A673 (cell line): Measurements from ENCODE around the gene SYT13. TPM values are rescaled to one million over a fixed set of nuclear protein-coding genes. Genes with fewer than 3 reads are reported as not detected.
A peak's percentile ranks its signal among the peaks of the same experiment; 100 is the strongest.

ENCODE experiments used
- BruUV-seq: library from RNA; stranded (reverse); fragments of 400-500 nt; replicated peaks from 2 replicates; lab custom pipeline; 2021; lab: Mats Ljungman, UMichigan
- CTCF ChIA-PET: fragments of 300-600 bp; sonication (Branson Sonifier 250); formaldehyde crosslinking; loops from one replicate; lab custom pipeline; 2022; ENCODE audit warnings: antibody characterized with exemption; lab: Charles Lee
- POLR2A ChIA-PET: fragments of 300-600 bp; sonication (Branson Sonifier 250); formaldehyde crosslinking; loops from one replicate; lab custom pipeline; 2022; ENCODE audit warnings: antibody characterized with exemption; ENCODE audit not compliant: low non-redundant PET; lab: Charles Lee
- DNase-seq: peaks from one replicate; pipeline ENCODE4 v3.0.0-alpha.2; 2015; ENCODE audit warnings: low spot score
- H3K27ac ChIP-seq: fragments of 200-600 bp; sonication (generic); 2 replicates; pipeline ENCODE4 v1.5.1; 2016; ENCODE audit warnings: mixed run types, low read depth, mild to moderate bottlenecking, mixed read lengths, antibody characterized with exemption, low read length; ENCODE audit not compliant: poor library complexity, severe bottlenecking
- H3K27me3 ChIP-seq: fragments of 200-600 bp; sonication (generic); replicated peaks from 2 replicates; pipeline ENCODE4 v1.6.1; 2017; ENCODE audit warnings: mixed run types, low read depth, mild to moderate bottlenecking, mixed read lengths, antibody characterized with exemption, low read length; ENCODE audit not compliant: insufficient read depth, poor library complexity
- H3K36me3 ChIP-seq: fragments of 200-600 bp; sonication (generic); 2 replicates; pipeline ENCODE4 v1.6.1; 2016; ENCODE audit warnings: mixed run types, mild to moderate bottlenecking, mixed read lengths, antibody characterized with exemption, low read length; ENCODE audit not compliant: insufficient read depth, poor library complexity, severe bottlenecking
- H3K4me1 ChIP-seq: fragments of 200-600 bp; sonication (generic); 2 replicates; pipeline ENCODE4 v1.6.1; 2017; ENCODE audit warnings: mixed run types, mild to moderate bottlenecking, mixed read lengths, antibody characterized with exemption, low read length; ENCODE audit not compliant: insufficient read depth, poor library complexity, severe bottlenecking
- H3K4me3 ChIP-seq: fragments of 200-600 bp; sonication (generic); 2 replicates; pipeline ENCODE4 v1.5.1; 2016; ENCODE audit warnings: low read depth, mixed run types, mild to moderate bottlenecking, mixed read lengths, low read length; ENCODE audit not compliant: poor library complexity, severe bottlenecking
- H3K9me3 ChIP-seq: fragments of 200-600 bp; sonication (generic); 2 replicates; pipeline ENCODE4 v1.6.1; 2016; ENCODE audit warnings: mixed run types, low read depth, mild to moderate bottlenecking, mixed read lengths, antibody characterized with exemption, low read length; ENCODE audit not compliant: poor library complexity, severe bottlenecking
- CTCF ChIP-seq: fragments of 300-800, 200-600 bp; sonication (generic); conservative IDR thresholded peaks from 2 replicates; pipeline ENCODE4 v1.5.1; 2017; ENCODE audit warnings: low read depth, mild to moderate bottlenecking, antibody characterized with exemption, low read length, moderate library complexity, mixed read lengths
- EZH2 ChIP-seq: fragments of 200-600 bp; sonication (generic); IDR thresholded peaks from 2 replicates; pipeline ENCODE4 v1.6.1; 2017; ENCODE audit warnings: borderline replicate concordance, low read depth, mild to moderate bottlenecking, mixed read lengths, antibody characterized with exemption, low read length; ENCODE audit not compliant: poor library complexity, severe bottlenecking
- intact Hi-C: fragments of 100-400 bp; cut with micrococcal nuclease; formaldehyde crosslinking; loops from one replicate; pipeline ENCODE4 v1.10.0; 2022; ENCODE audit not compliant: unreplicated experiment
- total RNA-seq: library from RNA; stranded (reverse); gene quantifications from 2 replicates; pipeline ENCODE4 v1.2.3, GENCODE V29; 2021

Gene SYT13
- total RNA-seq, 1 experiment from 2014 or later: 0.30 TPM

GRCh38 chr11:45209891-45210699, 76.0 kb downstream of the SYT13 start:
- no peak for TF ChIP-seq EZH2
- TF ChIP-seq CTCF: peak; percentile 20; the same call in 1 of the 2 replicates

GRCh38 chr11:45209000-45209879, 76.9 kb downstream of the SYT13 start:
- intact Hi-C loops: no loop called here
- peak overlapping the region; percentile 58 for H3K27ac ChIP-seq
- DNase-seq: no peak
- H3K4me1 ChIP-seq: peaks cover 18% of the 10 kb centered on the region
- no peaks in the 10 kb centered on the region for H3K27me3 ChIP-seq
- BruUV-seq: no TSS peak
- no peaks in the 10 kb centered on the region for H3K36me3 ChIP-seq
- H3K4me3 ChIP-seq: no peak overlapping the region
- POLR2A ChIA-PET: no interaction called here
- CTCF ChIA-PET: interaction anchor here (0.8 to 1.4 kb wide), 2 partner anchors 25 to 98 kb away, joined by 4 read pairs; no protein-coding TSS in a partner anchor
- no peak for TF ChIP-seq EZH2
- TF ChIP-seq CTCF: no peak
- H3K9me3 ChIP-seq: no peaks in the 10 kb centered on the region

More at GRCh38 chr11:45209891-45210699, 76.0 kb downstream of the SYT13 start:
- ChIA-PET CTCF (interaction anchor here (0.8 to 1.4 kb wide), 2 partner anchors 24 to 99 kb away, joined by 4 read pairs; no protein-coding TSS in a partner anchor), POLR2A (no interaction called here)
- intact Hi-C loops: no loop called here
- Histone ChIP-seq H3K27ac (peak overlapping the region; percentile 58), H3K27me3 (no peaks in the 10 kb centered on the region), H3K36me3 (no peaks in the 10 kb centered on the region), H3K4me3 (no peak overlapping the region), H3K9me3 (no peaks in the 10 kb centered on the region), H3K4me1 (peaks cover 18% of the 10 kb centered on the region)
- no TSS peak for BruUV-seq
- DNase-seq: peak; percentile 69

- Histone ChIP-seq H3K27me3 (no peaks in the 10 kb centered on the region), H3K4me3 (no peak overlapping the region), H3K27ac (no peak overlapping the region), H3K9me3 (no peaks in the 10 kb centered on the region), H3K36me3 (no peaks in the 10 kb centered on the region), H3K4me1 (peaks cover 18% of the 10 kb centered on the region)
- BruUV-seq: no TSS peak
- ChIA-PET POLR2A (interaction anchor here (0.5 kb wide), 1 partner anchor 227 kb away, joined by 4 read pairs; no protein-coding TSS in a partner anchor), CTCF (no interaction called here)
- DNase-seq: no peak
- intact Hi-C loops: no loop called here
- no peak for TF ChIP-seq EZH2
- TF ChIP-seq CTCF: no peak
These were observed 78.0 kb downstream of the SYT13 start for GRCh38 chr11:45208135-45208534.
